Measurements from ENCODE around the gene PHLDB2. TPM values are rescaled to one million over a fixed set of nuclear protein-coding genes. Genes with fewer than 3 reads are reported as not detected.

Gene PHLDB2
- total RNA-seq, 1 experiment from 2014 or later = 13.2 TPM

GRCh38 chr3:111936191-111936841, 77.3 kb downstream of the PHLDB2 start:
- no peak overlapping the region for H4K8ac ChIP-seq (replicated peaks; ENCODE audit: insufficient read length, low read depth, low read length)
- no peaks in the 10 kb centered on the region for H3K9me3 ChIP-seq (ENCODE audit: control insufficient read depth, low read depth, low read length)
- Mint-ChIP-seq H3K27ac (no peak overlapping the region), H3K27me3 (ENCODE audit: low read depth) (no peaks in the 10 kb centered on the region), H3K9me3 (no peaks in the 10 kb centered on the region), H3K4me3 (no peak overlapping the region), H3K36me3 (ENCODE audit: insufficient read depth in 1 of 3, low read depth in 3 of 3) (peaks cover 0 to 9% (median 5%) of the 10 kb centered on the region in 3 experiments; a peak in 2 of 7 replicates), H3K4me1 (no peaks in the 10 kb centered on the region)
- H2BK120ac ChIP-seq (ENCODE audit: low read depth, low read length, poor library complexity, severe bottlenecking) = no peak overlapping the region
- no peak overlapping the region for H2BK5ac ChIP-seq (ENCODE audit: insufficient read length, low read length)
- no peaks in the 10 kb centered on the region for H3K27me3 ChIP-seq (ENCODE audit: insufficient read depth, low read length)
- DNase-seq = no peak
- H2BK12ac ChIP-seq (ENCODE audit: insufficient read length, low read depth, low read length) = no peak overlapping the region
- no peak overlapping the region for H3K14ac ChIP-seq (ENCODE audit: insufficient read depth, low read length)
- no peaks in the 10 kb centered on the region for H4K20me1 ChIP-seq (ENCODE audit: control insufficient read depth, insufficient read depth, insufficient read length)
- no peak overlapping the region for H4K5ac ChIP-seq (ENCODE audit: insufficient read length, low read depth, low read length)
- no peak overlapping the region for H3K18ac ChIP-seq (ENCODE audit: insufficient read length, low read depth, low read length)
- H3K79me2 ChIP-seq (ENCODE audit: insufficient read depth, low read length) = no peaks in the 10 kb centered on the region
- no peaks in the 10 kb centered on the region for H3K79me1 ChIP-seq (ENCODE audit: insufficient read depth, low read depth, low read length, poor library complexity, severe bottlenecking)
- no peak overlapping the region for H3K23ac ChIP-seq (ENCODE audit: insufficient read length, low read depth, low read length)
- H2BK15ac ChIP-seq (ENCODE audit: low read depth, low read length) = no peak overlapping the region
- no peak overlapping the region for H3K4ac ChIP-seq (ENCODE audit: low read depth, low read length)
- TF ChIP-seq CTCF (conservative IDR thresholded peaks at IDR 0.05) = no peak
- H3K23me2 ChIP-seq (ENCODE audit: insufficient read length, low read depth, low read length, poor library complexity, severe bottlenecking) = no peaks in the 10 kb centered on the region
- no peak overlapping the region for H3K9ac ChIP-seq (ENCODE audit: extremely low read depth, insufficient read length, low read length)
- H2AK5ac ChIP-seq (ENCODE audit: insufficient read length, low read length) = no peak overlapping the region
- no peak overlapping the region for H3K27ac ChIP-seq (ENCODE audit: insufficient read length, low read depth, low read length)
- H2AFZ ChIP-seq (ENCODE audit: low read length) = no peak overlapping the region
- H3K4me2 ChIP-seq (ENCODE audit: insufficient read depth, insufficient read length, low read length) = no peak overlapping the region
- no peaks in the 10 kb centered on the region for H3K4me1 ChIP-seq (ENCODE audit: insufficient read depth, low read length)
- no peak overlapping the region for H4K91ac ChIP-seq (ENCODE audit: insufficient read length, low read depth, low read length)
- no peak overlapping the region for H2BK20ac ChIP-seq (ENCODE audit: low read depth, low read length, poor library complexity, severe bottlenecking)
- H3T11ph ChIP-seq (ENCODE audit: low read length) = no peak overlapping the region
- H3K56ac ChIP-seq (ENCODE audit: insufficient read length, low read depth, low read length) = no peak overlapping the region

Data from H9 (cell line).